Ramos (cell line): ENCODE measurements around the gene ENTPD1.
"Not testable (repeated sequence)": the region's sequence is repeated elsewhere in the genome, so short reads cannot be mapped to it uniquely, and the experiment has no call there.

Source experiments
- in situ Hi-C: fragments of 300-500 bp; cut with MboI; formaldehyde crosslinking; loops from one replicate; pipeline ENCODE4 v1.14.3; 2022; ENCODE audit warnings: low sequenced_read_pairs; ENCODE audit not compliant: unreplicated experiment

Gene ENTPD1

DNA sequence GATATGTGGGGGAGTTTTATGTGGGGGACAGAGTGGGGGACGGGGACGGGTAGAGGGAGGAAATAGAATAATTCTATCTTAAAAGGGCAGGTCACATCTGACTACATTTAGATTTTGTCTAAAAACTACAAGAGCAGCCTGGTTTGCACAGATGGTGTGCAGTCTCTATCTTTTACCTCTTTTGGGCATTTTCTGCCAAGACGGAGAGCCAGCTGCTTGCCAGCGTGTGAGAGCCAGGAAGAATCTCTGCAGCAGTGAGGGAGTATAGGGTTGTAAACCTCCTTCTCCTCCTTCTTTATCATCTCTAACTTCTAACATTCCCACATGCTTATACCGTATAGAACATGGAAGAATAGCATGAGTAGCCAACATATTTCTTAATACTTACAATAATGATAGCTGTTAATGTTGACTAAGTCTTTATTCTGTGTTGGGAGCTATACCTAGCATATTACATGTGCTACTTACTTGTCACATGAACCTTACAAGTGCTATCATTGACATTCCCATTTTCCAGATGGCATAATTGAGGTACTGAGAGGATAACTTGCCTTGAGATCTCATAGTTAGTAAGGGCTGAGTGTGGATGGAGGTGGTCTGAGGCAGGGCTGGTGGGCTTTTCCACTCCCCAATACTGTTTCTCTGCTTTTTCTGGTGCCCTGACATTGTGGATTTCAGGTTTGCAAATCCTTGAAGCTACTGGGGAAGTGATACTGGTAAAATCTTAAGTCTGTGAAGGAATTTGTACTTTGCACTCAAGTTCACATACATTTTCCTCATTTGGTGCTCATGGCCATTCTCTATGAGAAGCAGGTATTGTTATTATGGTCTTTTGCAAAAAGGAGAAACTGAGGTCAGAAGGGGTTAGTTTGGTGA lies 1.1 kb downstream of the ENTPD1 start:
- in situ Hi-C loops, result no loop called here

DNA sequence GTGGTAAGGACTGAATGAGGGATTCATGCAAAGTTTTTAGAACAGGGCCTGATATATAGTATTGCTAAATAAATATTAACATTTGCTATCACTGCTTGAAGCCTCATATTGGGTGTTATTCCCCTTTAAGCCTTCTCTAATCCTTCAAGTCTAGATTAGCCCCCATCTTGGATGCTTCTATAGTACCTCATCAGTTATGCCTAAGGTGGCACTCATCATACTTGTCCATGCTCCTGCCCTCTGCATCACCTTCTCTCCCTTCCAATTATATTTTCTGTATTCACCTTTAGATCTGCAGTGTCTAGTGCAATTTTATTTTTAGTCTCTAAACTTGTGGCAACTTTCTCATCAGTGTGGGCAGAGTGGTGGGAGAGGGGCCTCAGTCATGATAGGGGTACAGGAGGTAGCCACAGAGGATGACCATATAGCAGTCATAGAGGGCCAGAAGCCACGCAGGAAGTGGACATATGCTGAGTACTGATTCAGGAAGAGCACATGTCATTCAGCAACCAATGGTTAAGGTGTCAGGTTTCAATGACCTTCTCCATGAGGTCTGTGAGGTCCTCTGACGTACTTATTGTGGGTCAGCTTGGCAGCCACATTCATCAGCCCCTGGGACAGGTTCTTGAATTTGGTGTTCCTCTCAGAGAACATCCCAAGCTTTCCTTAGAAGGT lies 2.5 kb downstream of the ENTPD1 start:
- in situ Hi-C loops, result no loop called here

DNA sequence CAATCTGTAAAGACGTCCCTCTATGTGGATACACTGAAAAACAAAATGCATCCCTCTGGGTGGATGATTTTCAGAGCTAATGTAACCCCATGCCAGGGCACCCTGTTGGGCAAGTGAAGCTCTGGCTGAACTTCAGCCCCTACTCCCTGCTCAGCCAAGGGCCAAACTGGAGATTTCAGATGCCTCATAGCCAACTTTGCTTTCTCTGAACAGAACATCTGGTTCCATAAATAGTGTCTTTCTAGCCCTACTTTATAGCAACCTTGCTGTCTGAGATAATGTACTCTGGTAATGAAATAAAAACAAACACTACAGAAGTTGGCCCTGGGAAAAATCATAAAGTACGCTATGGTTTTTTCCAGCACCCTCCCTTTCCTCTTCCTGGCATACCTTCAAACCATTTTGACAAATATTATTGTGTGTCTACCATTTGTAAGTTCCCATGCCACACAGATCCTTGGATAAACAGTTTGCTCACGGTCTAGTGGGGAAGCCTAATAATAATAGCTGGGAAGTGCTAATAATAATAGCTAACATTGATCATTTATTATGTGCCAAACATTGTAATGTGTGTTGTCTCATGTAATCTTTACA lies 3.4 kb downstream of the ENTPD1 start:
- in situ Hi-C loops, result no loop called here

DNA sequence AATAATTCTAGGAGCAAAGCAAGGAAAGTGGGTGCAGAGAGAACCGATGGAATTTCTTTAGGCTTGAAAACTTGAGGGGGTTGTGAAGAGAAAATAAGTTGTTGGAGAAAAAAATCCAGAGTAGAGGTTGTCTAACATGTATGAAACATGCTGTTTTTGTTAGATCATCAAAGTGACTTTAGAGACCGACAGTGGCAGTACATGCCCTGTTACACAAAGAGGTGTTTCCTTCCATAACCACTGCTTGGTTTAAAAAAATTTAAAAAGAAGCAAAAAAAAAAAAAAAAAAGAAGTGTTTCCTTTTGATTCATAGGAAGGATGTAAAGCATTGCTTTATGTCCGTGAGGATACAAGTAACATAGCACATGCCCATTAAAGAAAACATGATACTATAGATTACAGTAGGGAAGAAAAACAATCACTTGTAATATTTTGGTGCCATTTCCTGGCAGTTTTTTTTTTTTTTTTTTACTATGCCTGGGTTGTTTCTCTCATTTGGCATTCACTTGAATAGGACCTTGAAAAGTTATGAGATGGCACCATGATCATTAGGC lies 6.1 kb downstream of the ENTPD1 start:
- in situ Hi-C loops, result no loop called here

DNA sequence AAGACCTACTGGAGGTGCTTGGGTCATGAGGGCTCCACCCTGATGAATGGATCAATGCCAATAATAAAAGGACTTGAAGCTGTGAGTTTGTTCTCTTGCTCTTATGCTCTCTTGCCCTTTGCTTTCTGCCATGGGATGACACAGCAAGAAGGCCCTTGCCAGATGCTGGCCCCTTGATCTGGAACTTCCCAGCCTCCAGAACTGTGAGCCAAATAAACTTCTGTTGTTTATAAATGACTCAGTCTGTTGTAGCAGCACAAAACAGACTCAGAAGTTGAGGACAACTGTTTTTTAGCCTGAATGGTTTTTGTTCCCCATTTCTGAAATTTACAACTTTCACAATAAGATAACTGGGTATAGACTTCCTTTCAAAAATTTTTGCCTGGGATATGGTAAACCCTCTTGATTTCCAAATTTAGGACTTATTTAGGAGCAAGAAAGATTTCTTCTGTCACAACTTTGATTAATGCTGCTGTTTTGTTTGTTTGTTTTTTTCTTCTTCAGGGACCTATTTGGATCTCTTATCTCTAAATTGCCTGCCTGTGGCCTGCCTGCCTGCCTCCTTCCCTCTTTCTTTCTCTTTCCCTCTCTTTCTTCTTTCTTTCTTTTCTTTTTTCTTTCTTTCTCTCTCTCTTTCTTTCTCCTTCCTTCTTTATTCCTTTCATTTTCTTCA lies 12.1 kb downstream of the ENTPD1 start:
- in situ Hi-C loops, result no loop called here

DNA sequence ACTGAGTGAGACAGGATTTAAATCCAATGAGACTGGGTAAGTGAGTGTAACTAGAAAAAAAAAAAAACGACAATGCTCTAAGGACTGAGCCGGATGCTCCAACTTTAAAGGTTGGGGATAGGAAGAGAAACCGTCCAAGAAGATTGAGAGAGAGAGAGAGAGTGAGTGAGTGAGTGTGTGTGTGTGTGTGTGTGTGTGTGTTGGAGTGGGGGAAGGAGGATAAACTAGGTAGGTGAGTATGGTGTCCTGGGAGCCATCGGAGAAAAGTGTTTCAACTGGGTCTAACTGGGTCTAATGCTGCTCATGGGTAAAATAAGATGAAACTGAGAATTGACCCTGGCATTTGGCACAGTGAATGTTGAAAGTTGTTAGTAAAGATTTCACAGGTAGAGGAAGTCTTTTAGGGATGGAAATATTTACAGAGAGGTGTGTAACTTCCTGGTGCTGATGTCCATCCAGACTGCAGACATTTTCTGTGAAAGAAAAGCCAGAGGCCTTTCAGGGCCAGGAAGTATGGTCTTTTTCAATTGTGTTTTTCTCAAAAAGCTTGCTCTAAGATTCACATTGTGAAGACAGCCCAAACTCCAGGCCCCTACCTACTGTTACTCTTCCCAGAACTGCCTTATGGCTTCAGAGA lies 14.2 kb downstream of the ENTPD1 start:
- in situ Hi-C loops, result no loop called here

DNA sequence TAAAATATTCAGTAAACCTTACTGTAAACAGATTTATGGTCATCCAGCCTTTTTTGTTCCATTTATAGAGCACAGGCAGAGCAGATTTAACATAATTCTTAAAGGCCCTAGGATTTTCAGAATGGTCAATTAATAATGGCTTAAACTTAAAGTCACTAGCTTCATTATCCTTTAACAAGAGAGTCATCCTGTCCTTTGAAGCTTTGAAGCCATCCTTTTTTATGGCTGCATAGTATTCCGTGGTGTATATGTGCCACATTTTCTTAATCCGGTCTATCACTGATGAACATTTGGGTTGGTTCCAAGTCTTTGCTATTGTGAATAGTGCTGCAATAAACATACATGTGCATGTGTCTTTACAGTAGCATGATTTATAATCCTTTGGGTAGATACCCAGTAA lies 17.5 kb downstream of the ENTPD1 start:
- in situ Hi-C loops, result not testable (repeated sequence)

DNA sequence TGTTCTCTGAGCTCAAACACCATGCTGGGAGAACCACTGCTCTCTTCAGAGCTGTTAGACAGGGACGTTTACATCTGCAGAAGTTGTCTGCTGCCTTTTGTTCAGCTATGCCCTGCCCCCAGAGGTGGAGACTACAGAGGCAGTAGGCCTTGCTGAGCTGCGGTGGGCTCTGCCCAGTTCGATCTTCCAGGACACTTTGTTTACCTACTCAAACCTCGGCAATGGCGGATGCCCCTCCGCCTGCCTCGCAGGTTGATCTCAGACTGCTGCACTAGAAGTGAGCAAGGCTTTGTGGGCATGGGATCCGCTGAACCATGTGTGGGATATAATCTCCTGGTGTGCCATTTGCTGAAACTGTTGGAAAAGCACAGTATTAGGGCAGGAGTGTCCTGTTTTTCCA lies 21.7 kb downstream of the ENTPD1 start:
- in situ Hi-C loops, result not testable (repeated sequence)

DNA sequence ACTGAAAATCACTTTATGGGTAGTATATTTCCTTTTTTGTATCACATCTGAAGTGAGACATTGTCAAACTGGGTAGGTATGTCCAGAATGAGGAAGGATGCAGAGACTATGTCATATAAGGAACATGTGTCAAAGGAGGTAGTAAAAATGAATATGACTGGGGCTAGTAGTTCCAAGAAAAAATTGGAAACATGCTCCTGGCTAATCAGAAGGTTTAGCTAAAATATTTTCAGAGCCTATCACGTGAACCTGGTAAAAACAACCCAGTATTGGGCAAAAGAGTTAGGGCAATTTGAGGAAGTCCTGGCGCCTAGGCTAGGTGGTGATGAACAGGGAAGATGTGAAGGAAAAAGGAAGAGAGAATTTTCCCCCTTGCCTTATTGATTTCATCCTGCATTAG lies 26.4 kb downstream of the ENTPD1 start:
- in situ Hi-C loops, result no loop called here

DNA sequence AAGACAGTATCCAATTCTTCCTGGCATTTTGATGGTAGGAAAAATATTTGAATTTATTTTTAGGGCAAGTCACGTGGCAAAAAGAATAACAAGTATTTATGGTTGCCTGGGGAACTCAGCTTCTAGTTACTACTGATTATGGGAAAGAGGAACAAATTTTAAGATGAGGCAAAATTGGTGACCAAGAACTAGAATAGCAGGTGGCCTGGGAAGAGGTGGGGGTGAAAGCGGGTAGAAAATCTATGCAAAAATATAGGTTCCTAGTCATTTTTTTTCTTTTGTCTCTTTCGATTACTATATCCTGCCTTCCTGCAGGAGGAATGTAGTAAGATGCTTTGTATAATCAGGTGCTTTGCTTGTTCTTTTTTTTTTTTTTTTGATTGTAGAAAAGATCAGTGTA lies 27.8 kb downstream of the ENTPD1 start:
- in situ Hi-C loops, result no loop called here

DNA sequence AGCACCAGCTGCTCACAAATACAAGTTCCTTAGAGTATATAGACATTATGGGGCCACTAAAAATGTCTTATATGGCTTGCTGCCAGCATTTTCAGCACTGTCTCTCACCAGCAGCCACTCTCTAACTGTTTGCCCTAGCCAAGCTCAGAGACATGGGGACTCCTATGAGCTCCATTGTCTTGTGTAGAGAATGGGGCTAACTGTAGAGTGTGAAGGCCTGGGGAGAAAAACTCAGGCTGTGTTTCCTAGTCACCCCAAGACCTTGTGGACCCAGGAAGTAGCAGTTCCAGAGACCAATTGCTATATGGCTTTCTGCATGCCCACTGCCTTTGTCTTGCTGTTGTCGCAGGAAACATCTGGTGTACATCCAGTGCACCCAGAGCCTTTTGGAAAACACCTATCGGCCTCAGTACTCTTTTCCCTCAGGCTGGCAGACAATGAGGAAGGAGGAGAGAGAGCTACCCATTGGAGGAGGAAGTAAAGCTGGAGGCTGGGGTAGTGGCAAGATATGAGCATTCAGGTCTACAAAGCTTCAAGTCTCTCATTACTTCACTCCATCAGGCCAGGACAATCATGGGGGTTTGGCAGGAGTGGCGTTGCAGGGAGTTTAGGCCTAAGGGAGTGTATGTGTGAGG lies 28.4 kb downstream of the ENTPD1 start:
- in situ Hi-C loops, result no loop called here

DNA sequence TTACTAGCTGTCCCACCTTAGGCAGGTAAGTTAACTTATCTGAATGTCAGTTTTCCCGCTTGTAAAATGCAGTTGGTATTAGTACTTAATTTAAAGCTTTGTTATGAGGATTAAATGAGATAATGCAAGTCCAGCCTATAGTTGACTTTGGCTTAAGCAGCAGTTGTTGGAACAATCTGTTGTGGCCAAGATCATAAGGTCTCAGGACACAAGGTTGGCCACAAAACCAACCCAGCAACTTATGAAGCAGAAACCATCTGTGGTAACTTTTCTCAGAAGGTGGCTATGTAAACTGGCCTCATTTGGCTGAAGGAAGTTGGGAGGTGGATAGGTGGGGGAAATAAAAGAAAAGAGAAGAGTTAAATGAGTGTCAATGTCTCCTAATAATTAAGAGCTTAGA lies 29.4 kb downstream of the ENTPD1 start:
- in situ Hi-C loops, result no loop called here

DNA sequence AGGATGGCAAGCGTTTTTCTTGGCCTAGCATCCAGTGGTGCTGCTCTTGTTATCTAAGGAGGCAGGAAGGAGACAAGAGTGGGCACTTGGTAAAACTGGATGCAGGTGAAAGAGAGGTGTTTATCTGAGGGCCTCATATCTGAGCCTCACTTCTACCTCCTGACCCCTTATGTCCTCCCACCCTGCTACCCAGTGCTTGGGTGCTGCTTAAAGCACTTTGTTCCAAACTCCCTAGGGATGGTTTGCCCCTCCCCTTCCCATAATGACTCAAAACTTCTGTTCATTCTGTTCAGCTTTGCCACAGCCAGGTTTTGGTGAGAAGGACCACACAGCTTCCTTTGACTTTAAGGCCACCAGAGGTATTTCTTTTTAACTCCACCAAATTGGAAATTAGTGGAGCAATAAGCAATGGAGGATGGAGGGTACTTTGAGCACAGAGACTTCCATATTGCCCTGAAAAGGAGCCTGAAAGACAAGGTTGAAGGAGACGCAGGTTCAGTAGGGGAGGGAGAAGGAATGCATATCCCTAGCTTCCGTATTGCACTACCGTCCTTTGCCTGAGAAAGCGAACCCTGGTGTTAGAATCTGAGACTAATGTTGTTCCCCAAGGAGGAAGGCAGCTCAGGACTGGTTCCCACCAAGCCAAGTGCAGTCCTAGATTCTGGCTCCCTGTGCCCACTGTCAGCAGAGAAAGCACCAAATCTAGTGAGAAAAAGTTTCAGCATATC lies 30.1 kb downstream of the ENTPD1 start:
- in situ Hi-C loops, result no loop called here

DNA sequence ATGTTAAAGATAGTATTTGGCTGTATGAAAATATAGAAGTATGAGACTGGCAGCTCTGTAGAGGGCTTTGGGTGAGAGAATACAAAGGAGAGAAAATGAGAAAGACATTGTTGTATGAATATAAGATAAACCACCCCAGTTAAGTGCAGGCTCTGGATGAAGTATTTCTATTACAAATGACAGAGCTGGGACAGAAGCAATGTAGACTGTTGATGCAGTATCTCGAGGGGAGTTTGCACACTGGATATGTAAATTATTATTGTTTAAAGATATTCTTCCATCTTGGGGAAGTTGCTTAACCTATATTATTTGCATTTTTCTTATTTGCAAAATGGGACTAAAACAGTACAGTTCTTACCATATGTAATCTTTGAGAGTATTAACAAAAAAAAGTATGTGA lies 31.5 kb downstream of the ENTPD1 start:
- in situ Hi-C loops, result no loop called here

DNA sequence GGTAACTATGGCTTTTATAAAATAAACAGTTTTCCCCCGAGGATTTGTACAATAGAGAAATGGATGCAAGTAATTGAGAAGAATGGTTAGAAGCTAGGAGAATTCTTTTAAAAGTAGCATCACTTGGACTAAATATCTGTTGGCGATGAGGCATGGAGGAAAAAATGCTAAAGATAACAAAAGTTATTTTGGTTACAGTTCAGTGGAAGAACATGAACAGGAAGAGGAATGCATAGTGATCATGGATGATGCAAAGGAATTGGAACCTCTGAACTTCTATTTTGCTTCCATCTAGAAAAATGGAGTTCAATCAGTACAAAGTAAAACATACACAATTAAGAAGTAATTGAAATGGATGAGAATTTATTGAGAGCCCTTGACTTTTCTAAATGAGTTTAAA lies 32.9 kb downstream of the ENTPD1 start:
- in situ Hi-C loops, result no loop called here

DNA sequence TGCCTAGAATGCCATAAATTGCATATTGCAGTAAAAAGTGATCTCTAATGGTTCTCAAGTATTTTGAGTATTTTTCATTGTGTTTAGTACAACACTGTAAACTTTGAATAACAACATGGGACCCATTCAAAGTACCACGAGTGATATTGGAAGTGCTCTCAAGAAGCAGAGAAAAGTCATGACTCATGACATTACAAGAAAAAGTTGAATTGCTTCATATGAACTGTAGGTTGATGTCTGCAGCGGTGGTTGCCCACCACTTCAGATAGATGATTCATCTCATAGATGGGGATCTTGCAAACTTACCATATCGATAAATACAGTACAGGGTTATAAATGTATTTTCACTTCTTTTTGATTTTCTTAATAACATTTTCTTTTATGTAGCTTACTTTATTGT lies 33.9 kb downstream of the ENTPD1 start:
- in situ Hi-C loops, result no loop called here

DNA sequence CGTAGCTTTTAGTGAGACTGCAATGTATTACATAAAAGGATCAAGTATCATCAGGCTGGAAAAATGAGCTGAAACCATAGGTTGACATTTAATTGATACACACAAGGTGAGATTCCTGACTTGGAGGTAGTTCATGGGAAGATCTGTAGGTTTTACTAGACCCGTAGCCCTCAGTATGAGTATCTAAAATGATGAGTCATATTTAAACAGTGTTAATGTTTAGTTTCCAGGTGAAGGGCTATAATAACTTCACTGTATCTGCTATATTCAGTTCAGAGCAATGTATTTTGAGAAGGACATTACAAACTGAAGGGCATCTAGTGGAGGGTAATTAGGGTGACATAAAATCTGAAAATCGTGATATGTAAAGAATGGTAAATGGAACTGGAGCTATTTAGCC lies 35.0 kb downstream of the ENTPD1 start:
- in situ Hi-C loops, result no loop called here

DNA sequence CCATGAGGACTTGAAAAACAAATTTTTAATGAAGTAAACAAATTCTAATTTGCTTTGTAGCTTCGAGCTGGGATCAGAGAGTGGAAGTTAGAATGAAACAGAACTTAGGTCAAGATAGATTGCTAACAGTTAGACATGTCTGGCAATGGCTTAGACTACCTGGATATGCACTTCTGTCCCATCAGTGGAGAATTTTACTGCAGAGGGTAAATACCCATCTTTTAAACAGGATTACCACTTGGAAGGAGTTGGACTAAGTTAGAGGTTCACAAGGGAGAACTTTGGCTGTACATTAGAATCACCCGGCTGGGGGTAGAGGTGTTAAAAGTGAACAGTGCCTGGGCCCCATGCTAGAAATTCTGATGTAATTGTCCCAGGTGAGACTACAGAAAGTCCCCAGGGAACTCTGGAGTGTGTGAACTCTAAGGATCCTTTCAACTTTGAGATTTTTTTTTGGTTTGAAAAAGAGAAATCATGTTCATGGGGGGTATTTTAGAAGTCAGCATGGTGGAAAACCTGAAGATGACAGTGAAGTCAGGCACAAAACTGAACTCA lies 35.5 kb downstream of the ENTPD1 start:
- in situ Hi-C loops, result no loop called here
